GM20431 (cell line): ENCODE measurements around the gene RBM41.

Experiments
- in situ Hi-C: fragments of 300-500 bp; cut with MseI, MboI; formaldehyde crosslinking; loops from one replicate; pipeline ENCODE4 v1.15.0; 2020; ENCODE audit warnings: low sequenced_read_pairs; ENCODE audit not compliant: unreplicated experiment

Gene RBM41

DNA sequence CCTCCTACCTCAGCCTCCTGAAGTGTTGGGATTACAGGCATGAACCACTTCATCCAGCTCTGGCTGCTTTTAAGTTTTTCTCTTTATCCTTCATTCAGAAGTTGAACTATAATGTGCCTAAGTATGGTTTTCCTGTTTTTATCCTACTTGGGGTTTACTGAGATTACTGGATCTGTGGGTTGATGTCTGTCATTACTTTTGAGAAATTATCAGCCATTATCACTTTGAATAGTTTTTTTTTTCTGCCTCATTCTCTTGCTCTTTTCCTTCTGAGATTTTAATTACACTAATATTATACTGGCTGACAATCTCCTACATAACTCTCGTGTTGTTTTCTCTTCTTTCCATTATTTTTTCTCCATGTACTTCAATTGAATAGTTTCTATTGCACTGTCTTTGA, 71.0 kb downstream of the RBM41 start:
- in situ Hi-C loops: no loop called here

DNA sequence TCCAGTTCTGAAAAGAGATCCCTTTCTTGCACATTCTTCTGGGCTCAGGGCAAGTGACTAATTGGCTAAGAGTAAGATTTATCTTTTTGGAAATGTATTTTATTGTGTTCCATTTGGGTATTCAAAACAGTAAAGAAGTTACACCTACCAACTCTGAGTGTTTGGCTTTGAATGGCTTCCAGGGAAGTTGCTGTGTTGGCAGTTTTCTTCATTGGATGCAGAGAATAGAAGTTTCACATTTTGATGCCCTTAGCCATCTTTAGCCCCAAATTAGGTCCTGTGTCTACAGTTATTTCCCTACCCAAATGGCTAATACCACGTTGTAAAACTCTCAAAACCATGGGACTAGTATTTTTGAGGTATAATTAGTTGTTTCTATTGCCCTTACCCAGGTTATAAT, 88.9 kb downstream of the RBM41 start:
- in situ Hi-C loops: no loop called here

GRCh38 chrX:107025545-107025944, 93.1 kb downstream of the RBM41 start:
- in situ Hi-C loops: no loop called here

DNA sequence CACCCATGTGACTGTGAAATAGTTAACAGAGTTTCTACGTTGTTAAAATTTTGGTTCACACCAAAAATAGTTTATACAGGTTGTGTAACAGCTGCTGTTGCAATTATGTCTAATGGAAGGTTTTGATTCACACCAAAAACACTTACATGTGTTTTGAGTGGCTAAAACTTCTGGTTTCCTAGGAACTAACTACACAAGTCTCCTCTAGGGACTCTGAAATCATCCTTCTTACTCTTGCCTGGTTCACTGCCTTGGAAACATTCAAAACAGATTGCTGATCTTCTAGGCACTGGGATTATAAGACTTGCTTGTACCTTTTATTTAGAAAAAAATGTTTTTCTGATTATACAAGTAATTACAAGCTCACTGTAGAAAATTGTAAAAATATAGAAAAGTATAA, 103.7 kb downstream of the RBM41 start:
- in situ Hi-C loops: no loop called here
